Measurements from ENCODE around the gene FRS3. TPM values are rescaled to one million over a fixed set of nuclear protein-coding genes. Genes with fewer than 3 reads are reported as not detected.

Gene FRS3
- total and polyA plus RNA-seq, 2 of the 13 experiments (the other 11 are each of a cell fraction or from before 2014, with no cell fraction given), result 3.0 to 7.4 TPM

DNA sequence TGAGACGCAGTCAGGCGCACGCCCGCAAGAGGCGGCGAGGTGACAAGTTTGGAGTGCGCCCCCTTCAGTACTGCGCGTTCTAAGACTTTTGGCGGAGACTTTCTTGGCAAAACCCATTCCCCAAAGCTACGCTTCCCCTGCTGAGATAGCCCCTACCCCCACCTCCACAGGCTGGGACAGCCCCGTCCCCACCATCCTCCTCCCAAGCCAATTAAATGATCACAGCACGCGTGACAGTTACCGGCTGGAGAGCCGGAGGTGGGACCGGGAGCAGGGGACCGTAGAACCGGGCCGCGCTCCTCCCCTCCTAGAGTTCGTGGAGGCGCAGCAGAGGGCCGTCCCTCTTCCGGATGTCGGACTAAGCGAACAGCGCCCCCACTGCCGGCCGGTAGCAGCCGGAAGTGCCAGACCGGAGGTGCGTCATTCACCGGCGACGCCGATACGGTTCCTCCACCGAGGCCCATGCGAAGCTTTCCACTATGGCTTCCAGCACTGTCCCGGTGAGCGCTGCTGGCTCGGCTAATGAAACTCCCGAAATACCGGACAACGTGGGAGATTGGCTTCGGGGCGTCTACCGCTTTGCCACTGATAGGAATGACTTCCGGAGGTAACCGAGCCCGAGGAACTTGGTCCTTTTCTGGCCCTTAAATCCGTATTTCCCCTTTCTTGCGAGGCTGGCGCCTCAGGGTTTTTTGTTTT is 7.7 kb upstream of the FRS3 start, which contains the start of gene TOMM6 (continued):
- TF ChIP-seq, protein P1, sequence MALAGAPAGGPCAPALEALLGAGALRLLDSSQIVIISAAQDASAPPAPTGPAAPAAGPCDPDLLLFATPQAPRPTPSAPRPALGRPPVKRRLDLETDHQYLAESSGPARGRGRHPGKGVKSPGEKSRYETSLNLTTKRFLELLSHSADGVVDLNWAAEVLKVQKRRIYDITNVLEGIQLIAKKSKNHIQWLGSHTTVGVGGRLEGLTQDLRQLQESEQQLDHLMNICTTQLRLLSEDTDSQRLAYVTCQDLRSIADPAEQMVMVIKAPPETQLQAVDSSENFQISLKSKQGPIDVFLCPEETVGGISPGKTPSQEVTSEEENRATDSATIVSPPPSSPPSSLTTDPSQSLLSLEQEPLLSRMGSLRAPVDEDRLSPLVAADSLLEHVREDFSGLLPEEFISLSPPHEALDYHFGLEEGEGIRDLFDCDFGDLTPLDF (CRISPR knock-in tag; IDR thresholded peaks at IDR 0.05), result no peak
- TF ChIP-seq SCMH1 (CRISPR knock-in tag; IDR thresholded peaks at IDR 0.05; ENCODE audit: borderline replicate concordance) (no peak), GATA4 (IDR thresholded peaks at IDR 0.05; ENCODE audit: borderline replicate concordance, low read depth) (peak; percentile 67; the same call in 1 of the 2 replicates), MZF1 (CRISPR knock-in tag; IDR thresholded peaks at IDR 0.05; ENCODE audit: borderline replicate concordance) (0 out of 2 replicates have a peak, but pooled peaks have one; percentile 48), PITX1 (CRISPR knock-in tag; IDR thresholded peaks at IDR 0.05) (0 out of 2 replicates have a peak, but pooled peaks have one; percentile 28), ZEB1 (IDR thresholded peaks at IDR 0.05; ENCODE audit: insufficient replicate concordance, low read depth) (no peak), ZNF101 (CRISPR knock-in tag; IDR thresholded peaks at IDR 0.05; ENCODE audit: borderline replicate concordance, low read depth) (no peak), CEBPG (CRISPR knock-in tag; IDR thresholded peaks at IDR 0.05) (peak; percentile 37; the same call in 1 of the 2 replicates), ZBTB7B (CRISPR knock-in tag; IDR thresholded peaks at IDR 0.05) (peak; percentile 79; the same call in 1 of the 2 replicates), ZNF703 (CRISPR knock-in tag; IDR thresholded peaks at IDR 0.05; ENCODE audit: borderline replicate concordance) (peak; percentile 42; the same call in 1 of the 2 replicates), HMG20B (CRISPR knock-in tag; conservative IDR thresholded peaks at IDR 0.05) (peak; percentile 69), ARNTL (CRISPR knock-in tag; IDR thresholded peaks at IDR 0.05) (no peak; the same call in 1 of the 2 replicates), HOXA3 (CRISPR knock-in tag; IDR thresholded peaks at IDR 0.05) (peak; percentile 99), JUND (CRISPR knock-in tag; IDR thresholded peaks at IDR 0.05) (no peak), ZNF382 (CRISPR knock-in tag; IDR thresholded peaks at IDR 0.05; ENCODE audit: borderline replicate concordance) (no peak), ZNF367 (CRISPR knock-in tag; IDR thresholded peaks at IDR 0.05; ENCODE audit: borderline replicate concordance) (0 out of 2 replicates have a peak, but pooled peaks have one; percentile 67), MBD4 (IDR thresholded peaks at IDR 0.05; ENCODE audit: borderline replicate concordance, low read length) (no peak)
- TF ChIP-seq, protein P2, sequence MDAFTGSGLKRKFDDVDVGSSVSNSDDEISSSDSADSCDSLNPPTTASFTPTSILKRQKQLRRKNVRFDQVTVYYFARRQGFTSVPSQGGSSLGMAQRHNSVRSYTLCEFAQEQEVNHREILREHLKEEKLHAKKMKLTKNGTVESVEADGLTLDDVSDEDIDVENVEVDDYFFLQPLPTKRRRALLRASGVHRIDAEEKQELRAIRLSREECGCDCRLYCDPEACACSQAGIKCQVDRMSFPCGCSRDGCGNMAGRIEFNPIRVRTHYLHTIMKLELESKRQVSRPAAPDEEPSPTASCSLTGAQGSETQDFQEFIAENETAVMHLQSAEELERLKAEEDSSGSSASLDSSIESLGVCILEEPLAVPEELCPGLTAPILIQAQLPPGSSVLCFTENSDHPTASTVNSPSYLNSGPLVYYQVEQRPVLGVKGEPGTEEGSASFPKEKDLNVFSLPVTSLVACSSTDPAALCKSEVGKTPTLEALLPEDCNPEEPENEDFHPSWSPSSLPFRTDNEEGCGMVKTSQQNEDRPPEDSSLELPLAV (CRISPR knock-in tag; conservative IDR thresholded peaks at IDR 0.05; ENCODE audit: low read depth), result no peak
- TF ChIP-seq, protein P3, sequence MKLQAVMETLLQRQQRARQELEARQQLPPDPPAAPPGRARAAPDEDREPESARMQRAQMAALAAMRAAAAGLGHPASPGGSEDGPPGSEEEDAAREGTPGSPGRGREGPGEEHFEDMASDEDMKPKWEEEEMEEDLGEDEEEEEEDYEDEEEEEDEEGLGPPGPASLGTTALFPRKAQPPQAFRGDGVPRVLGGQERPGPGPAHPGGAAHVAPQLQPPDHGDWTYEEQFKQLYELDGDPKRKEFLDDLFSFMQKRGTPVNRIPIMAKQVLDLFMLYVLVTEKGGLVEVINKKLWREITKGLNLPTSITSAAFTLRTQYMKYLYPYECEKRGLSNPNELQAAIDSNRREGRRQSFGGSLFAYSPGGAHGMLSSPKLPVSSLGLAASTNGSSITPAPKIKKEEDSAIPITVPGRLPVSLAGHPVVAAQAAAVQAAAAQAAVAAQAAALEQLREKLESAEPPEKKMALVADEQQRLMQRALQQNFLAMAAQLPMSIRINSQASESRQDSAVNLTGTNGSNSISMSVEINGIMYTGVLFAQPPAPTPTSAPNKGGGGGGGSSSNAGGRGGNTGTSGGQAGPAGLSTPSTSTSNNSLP (IDR thresholded peaks at IDR 0.05; ENCODE audit: low read depth, low read length), result no peak; the same call in 1 of the 2 replicates
- TF ChIP-seq, protein P4, sequence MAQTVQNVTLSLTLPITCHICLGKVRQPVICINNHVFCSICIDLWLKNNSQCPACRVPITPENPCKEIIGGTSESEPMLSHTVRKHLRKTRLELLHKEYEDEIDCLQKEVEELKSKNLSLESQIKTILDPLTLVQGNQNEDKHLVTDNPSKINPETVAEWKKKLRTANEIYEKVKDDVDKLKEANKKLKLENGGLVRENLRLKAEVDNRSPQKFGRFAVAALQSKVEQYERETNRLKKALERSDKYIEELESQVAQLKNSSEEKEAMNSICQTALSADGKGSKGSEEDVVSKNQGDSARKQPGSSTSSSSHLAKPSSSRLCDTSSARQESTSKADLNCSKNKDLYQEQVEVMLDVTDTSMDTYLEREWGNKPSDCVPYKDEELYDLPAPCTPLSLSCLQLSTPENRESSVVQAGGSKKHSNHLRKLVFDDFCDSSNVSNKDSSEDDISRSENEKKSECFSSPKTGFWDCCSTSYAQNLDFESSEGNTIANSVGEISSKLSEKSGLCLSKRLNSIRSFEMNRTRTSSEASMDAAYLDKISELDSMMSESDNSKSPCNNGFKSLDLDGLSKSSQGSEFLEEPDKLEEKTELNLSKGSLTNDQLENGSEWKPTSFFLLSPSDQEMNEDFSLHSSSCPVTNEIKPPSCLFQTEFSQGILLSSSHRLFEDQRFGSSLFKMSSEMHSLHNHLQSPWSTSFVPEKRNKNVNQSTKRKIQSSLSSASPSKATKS (CRISPR knock-in tag; IDR thresholded peaks at IDR 0.05), result 0 out of 2 replicates have a peak, but pooled peaks have one; percentile 7
